A673 (cell line): Measurements from ENCODE around the gene TFF1.

ENCODE experiments used
- CTCF ChIP-seq: fragments of 300-800, 200-600 bp; sonication (generic); conservative IDR thresholded peaks from 2 replicates; pipeline ENCODE4 v1.5.1; 2017; ENCODE audit warnings: low read depth, mild to moderate bottlenecking, antibody characterized with exemption, low read length, moderate library complexity, mixed read lengths
- EZH2 ChIP-seq: fragments of 200-600 bp; sonication (generic); IDR thresholded peaks from 2 replicates; pipeline ENCODE4 v1.6.1; 2017; ENCODE audit warnings: borderline replicate concordance, low read depth, mild to moderate bottlenecking, mixed read lengths, antibody characterized with exemption, low read length; ENCODE audit not compliant: poor library complexity, severe bottlenecking

GRCh38 chr21:42351626-42352440 lies 14.5 kb downstream of the TFF1 start:
- TF ChIP-seq CTCF (no peak), EZH2 (no peak)
